Right kidney (tissue), 1 donor: ENCODE results near the gene KNDC1.

Experiments used
- DNase-seq: peaks from one replicate; pipeline ENCODE4 v3.0.0-alpha.2; 2016

The KNDC1 gene

DNA sequence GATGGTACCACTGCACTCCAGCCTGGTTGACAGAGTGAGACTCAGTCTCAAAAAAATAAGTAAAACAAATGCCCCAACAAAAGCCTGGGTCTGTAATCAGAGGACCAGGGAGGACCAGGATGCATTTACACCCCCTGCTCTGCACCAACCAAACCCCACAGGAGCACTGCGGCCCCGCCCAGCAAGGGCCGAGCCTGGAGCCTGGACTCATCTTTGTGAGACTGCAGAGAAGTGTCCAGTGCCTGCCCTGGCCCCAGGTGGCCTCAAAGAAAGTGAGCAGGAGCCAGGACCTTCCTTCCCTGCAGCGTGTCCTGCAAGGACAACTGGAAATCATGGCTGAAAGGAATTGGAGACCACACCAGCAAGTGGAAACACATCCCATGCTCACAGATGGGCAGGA is 31.6 kb downstream of the KNDC1 start:
- DNase-seq, result no peak

DNA sequence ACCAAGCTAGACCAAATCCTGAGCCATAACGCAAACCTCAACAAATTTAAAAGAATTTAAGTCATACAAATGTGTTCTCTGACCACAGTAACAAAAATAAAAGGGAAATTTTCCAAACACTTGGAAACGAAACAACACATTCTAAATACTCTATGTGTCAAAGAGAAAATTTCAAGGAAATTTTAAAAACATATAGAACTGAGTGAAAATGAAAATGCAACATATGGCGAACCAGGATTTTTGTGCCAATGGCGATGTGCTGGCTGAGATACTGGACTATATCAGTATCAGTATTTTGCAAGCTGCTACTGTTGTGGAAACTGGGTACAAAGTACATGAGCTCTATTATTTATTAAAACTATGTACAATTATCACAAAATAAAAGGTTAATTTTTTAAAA is 34.1 kb downstream of the KNDC1 start:
- DNase-seq, result no peak

DNA sequence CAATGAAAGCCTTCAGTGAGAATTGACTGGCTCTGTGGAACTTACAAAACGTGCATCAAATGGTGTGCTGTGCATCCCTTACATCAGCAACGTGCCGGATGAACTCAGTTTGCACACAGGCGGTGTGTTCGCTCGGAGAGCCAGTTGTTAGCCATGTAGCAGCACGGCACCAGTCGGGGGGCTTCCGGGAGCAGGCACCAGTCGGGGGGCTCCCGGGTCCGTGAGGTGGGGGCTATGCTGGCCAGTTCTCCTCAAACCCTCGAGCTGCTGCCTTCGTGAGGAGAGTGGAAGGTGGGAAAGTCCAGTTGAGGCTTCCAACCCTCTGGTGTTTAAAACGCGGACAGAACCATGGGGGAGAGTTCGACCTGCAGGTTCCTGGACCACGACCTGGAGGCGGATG is 35.1 kb downstream of the KNDC1 start:
- DNase-seq, result no peak

DNA sequence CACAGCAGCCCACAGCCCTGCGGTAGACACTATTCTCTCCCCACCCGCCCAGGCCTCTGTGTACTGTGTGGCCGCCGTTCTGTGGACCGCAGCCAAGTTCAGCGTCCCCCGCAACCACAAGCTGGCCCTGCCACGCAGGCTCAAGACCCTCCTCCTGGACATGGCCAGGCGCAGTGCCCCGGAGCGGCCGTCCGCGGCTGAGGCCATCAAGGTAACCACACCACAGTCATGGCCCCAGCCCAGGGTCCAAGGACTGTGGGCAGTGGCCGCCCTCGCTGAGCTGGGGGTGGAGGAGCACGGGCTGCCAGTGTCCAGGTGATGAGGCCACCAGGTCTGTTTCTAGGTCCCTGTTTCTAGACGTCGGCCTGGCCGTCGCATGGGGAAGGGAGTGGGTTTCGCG is 35.6 kb downstream of the KNDC1 start:
- no peak for DNase-seq

DNA sequence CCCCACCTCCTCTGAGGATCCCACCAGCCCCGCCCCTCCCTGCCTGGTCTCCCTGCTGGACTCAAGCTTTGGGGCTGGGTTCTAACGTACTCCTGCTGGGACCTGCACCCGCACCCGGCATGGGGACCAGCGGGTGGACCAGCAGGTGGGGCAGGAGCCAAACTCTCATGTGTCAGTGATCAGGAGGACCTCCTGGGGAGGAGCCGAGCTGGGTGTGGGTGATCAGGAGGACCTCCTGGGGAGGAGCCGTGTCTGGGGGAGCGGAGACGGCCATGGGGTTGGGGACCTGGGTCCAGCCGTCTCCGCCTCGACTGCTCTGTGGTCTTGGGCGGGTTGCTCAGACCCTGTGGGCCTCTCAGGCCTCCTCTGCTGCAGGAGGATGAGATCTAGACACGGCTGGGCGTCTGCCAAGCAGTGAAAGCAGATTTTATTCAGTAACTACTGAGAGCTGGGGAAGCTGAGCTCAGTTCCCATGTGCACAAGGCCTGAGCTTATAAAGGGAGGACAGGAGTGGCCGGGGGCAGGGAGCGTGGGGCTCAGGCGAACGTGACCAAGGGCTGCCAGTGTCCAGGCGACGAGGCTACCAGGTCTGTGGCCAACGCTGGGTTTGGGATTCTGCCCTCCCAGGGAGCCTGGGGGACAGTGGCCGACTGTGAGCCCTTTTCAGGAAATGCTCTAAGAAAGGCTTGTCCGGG is 36.3 kb downstream of the KNDC1 start:
- DNase-seq, result no peak

DNA sequence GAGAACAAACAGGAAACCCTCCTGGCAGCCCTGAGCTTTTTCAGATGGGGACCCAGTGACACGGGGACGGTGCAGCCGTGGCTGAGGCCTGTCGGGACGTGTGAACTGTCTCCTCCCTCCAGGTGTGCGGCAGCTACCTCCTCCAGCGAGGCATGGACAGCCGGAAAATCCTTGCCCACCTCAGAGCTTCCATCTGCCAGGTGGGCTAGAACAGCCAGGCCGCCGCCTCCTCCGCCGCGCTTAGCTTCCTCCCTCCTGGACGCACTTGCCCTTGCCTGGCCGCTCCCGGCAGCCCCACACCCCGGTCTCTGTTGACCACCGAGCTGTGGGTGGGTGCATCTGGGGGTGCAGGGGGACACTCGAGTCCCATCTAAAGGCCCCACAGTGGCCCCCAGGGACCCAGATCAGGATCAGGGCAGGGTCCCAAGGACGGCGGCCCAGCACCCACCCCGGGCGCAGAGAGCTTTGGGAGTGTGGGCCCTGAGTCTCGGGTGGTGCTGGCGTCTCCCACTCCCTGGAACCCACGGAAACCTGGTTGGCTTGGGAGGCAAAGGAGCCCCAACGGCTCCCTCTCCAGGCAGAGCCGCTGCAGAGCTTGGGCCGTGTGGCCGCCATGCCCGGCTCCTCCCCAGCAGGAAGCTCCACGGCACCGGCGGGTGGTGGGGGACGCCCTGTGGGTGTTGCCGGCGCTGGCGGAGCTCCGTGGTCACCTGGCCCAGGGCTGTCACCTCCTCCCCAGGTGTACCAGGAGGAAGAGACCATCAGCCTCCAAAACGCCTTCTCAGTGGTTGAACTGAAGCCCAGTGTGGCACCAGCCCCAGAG is 37.1 kb downstream of the KNDC1 start:
- DNase-seq, result no peak

DNA sequence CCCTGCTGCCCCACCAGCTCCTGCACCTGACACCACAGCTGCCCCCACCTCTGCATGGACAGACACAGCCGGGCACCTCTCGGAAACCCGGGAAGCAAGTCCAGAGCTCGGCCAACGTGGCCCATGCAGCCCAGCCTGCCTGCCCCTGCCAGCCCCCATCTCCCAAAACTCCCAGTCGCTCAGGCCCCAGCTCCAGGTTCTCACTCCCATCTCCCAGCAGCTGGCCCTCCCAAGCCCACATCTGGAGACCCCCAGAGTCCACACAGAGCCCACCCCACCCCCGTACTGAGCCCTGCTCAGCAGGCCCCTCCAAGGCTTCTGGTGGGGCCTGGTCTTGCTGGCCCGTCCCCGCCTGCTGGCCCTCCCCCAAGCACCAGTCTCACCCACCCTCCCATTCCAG is 37.8 kb downstream of the KNDC1 start:
- no peak for DNase-seq

DNA sequence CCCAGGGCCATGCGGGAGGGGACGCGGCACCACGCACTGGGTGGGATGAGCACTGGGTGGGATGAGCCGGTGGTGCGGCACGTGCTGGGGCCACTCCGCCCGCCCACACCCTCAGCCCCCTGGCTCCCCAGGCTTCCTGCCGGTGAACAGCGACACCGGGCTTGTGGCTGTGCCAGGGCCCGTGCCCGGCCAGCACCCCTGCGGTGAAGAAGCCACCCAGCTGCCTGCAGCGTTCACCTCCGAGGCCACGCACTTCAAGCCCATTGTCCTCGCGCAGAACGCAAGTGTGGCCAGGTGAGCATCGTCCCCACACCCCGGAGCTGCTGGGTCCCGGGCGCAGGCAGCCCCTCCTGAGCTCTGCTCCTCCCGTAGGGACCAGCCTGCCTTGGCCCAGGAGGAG is 38.2 kb downstream of the KNDC1 start:
- DNase-seq, result no peak

DNA sequence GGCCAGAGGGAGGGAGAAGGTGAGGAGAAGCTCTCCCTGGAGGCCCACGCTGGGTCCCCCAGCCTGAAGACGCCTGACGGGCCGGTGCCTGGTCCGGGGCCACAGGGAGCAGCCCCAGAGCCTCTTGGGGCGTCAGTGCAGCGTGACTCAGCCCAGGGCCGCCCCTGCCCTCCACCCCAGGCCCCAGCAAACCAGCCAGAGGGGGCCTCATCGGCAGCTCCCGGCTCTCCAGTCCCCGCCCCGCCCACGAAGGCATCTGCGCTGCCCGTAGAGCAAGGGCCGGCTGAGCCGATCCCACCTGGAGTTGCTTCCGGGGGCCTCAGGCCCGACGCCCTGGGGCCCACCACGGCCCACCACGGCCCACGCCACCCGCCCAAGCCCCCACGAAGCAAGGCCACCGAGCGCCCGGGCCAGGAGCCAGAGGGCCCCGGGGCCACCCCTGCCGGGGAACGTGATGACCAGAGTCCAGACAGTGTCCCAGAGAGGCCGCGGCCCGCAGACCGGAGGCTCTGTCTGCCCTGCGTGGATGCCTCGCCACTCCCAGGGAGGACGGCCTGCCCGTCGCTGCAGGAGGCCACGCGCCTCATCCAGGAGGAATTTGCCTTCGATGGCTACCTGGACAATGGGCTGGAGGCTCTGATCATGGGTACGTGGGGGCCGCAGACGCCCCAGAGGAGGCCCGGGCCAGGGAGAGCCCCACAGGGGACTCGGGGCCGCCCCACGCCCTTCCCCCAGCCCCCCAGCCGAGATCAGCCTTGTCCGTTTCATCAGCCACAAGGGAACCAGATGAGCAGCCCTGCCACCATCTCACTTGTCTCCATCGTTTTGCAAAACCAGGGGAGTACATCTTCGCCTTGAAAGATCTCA is 38.8 kb downstream of the KNDC1 start:
- DNase-seq, result no peak

DNA sequence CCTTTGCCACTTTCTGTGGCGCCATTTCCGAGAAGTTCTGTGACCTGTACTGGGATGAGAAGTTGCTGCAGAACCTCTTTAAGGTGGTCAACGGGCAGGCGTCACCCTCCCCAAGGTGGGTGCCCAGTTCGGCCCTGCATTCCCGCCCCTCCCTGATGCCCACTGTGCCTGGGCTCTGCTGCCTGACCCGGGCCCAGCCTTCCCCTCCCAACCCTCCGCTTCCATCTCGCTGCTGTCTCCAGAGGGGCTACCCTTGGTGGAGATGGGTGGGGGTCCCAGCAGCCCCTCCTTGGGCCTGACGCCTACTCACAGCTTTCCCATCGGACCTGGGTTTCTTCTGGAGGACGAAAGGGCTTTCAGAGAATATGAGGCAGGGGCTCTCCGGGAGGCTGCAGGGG is 39.5 kb downstream of the KNDC1 start:
- no peak for DNase-seq

DNA sequence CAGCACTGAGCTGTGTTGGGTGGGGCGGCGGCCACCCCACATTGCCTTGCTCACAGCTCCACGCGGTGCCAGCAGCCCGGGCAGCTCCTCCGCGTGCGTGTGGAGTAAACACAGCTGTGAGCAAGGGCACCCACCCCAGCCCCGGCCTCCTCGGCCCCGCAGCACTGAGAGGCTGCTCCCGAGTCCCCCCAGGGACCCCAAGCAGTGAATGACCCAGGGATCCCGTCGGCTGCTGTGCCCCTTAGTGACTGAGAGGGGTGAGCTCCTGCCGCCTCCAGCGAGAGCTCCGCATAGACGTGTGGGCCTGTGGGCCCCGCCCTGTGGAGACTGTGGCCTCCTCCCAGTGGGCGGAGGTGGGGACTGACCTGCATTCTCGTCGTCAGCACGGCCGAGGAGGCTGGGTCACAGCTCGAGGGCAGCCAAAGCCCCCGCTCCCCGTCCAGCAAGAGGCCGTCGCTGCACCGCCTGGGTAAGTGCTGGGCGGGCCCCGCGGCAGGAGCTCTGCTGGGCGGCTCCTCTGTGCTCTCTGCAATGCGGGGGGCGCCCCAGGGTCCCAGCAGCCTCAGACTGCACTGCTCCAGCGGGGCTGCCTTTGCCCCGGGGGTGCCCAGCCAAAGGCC is 40.1 kb downstream of the KNDC1 start:
- no peak for DNase-seq

DNA sequence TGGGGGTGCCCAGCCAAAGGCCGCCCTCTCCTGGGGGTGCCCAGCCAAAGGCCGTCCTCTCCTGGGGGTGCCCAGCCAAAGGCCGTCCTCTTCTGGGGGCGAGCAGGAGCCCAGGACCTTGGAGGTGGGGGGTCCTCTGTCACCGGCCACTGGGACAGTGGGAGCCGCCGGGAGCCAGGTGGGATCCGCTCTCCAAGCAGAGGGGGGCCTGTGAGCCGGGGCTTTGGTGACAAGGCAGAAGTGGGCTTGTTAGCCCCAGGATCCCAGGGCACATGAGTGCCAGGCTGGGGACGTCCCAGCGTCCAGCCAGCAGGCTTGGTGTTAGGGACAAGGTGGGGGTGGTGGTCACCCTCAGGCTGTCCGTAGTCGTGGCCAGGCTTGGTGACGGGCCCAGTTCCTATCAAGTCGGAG is 40.6 kb downstream of the KNDC1 start:
- DNase-seq, result no peak

DNA sequence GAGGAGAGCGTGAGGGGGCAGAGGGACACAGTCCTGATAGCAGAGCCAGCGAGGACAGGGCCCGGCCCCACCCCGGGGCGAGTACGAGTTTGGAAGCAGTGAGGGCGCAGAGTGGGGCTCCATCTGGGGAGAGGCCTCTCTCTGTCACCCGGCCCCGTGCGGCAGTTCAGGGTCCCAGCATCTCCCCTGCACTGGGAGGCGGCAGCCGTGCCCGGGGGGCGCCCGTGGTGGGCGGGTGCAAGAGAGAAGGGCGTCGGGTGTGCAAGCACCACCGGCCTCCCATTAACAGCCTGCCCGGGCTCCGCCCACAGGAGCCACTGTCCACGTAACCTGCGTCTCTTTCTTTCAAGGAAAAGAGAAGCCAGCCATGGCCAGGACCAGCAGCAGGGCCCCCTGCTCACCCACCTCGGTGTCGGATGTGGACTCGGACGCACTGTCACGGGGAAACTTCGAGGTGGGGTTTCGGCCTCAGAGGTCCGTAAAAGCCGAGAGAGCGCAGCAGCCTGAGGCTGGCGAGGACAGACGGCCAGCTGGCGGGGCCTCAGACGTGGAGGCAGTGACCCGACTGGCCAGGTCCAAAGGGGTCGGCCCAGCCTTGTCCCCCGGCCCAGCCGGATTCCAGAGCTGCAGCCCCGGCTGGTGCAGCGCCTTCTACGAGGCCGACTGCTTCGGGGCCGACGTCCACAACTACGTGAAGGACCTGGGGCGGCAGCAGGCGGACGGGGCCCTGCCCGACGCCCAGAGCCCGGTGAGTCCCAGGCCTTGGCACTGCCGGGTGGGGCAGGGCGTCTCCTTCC is 41.3 kb downstream of the KNDC1 start:
- no peak for DNase-seq

DNA sequence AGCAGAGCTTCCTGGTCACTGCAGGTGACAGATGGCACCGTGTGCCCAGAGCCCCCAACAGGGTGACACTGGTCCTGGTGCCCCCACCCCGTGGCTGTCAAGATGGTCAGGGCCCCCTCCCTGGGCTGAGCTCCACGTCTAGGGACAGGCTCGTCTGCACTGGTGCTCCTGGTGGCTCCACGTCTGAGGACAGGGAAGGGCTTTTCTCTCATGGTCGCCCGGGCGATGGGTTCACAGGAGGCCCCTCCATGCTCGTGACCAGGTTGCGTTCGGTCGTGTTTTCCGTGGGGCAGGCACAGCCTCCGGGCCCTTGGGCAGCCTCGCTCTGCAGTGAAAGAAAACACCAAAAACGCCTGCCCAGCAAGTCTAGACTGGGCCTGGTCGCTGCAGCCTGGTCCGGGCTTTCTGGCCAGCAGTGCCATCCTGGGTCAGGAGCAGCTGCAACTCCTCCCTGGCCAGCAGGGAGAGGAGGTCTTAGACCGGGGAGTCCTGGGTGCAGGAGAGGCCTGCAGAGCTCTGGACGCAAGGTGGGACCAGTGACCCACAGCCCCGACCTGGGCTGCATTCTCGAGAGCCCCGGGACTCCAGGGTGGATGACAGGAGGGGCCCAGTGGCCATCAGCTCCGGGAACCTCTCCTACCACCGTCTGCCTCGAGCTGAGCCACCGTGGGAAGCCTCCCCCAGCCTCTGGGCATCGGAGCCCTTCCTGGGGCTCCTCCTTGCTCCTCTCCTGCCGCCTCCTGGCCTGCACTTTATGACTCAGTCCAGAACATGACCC is 42.1 kb downstream of the KNDC1 start:
- no peak for DNase-seq

DNA sequence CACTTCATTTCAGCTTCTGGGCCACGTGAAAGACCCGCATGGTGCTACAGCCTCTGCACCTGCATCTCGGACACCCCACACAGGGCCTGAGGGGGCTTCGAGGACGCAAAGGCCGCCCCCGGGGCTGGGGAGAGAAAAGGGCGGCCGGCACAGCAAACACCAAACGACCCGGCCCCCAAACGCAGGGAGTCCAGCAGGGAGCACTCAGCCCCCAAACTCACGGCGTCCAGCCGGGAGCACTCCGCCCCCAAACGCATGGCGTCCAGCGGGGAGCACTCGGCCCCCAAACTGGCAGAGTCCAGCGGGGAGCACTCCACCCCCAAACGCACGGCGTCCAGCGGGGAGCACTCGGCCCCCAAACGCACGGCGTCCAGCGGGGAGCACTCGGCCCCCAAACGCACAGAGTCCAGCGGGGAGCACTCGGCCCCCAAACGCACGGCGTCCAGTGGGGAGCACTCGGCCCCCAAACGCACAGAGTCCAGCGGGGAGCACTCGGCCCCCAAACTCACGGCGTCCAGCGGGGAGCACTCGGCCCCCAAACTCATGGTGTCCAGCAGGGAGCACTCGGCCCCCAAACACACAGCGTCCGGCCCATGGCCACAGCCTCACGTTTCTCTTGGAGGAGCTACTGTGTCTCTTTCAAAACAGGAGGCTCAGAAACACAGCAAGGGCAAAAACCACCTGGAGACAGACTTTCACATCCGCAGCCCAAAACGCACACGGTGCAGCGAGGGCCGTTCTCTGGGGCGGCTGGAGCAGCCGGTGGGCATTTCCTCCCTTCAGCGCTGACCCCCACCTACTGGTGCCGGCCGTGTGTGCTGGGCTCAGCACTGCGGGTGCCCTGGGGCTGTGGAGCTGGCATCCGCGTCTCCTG is 43.0 kb downstream of the KNDC1 start:
- no peak for DNase-seq

DNA sequence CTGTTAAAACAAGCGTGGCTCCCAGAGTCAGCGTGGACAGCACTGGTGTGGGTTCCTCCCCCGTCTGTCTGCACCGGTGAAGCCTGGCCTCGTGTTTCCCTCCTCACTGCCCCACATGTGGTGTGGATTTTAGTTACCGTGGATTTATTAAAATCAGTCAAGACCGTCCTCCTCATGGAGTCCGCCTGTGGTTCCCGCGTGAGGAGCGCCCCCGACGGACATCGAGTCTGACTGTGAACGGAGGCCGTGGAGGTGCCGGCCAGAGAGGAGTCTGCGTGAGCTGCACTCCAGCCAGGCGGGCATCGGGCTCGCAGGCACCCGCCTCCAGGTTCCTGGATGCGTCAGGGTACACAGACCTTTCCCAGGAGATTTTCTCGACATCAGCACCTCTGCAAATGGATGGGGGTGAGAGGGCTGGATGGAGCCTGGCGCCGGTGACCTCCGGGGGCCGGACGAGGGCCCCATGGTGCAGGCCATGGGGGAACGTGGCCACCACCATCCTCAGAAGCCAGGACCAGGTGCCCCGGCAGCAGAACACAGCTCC is 43.7 kb downstream of the KNDC1 start:
- no peak for DNase-seq

DNA sequence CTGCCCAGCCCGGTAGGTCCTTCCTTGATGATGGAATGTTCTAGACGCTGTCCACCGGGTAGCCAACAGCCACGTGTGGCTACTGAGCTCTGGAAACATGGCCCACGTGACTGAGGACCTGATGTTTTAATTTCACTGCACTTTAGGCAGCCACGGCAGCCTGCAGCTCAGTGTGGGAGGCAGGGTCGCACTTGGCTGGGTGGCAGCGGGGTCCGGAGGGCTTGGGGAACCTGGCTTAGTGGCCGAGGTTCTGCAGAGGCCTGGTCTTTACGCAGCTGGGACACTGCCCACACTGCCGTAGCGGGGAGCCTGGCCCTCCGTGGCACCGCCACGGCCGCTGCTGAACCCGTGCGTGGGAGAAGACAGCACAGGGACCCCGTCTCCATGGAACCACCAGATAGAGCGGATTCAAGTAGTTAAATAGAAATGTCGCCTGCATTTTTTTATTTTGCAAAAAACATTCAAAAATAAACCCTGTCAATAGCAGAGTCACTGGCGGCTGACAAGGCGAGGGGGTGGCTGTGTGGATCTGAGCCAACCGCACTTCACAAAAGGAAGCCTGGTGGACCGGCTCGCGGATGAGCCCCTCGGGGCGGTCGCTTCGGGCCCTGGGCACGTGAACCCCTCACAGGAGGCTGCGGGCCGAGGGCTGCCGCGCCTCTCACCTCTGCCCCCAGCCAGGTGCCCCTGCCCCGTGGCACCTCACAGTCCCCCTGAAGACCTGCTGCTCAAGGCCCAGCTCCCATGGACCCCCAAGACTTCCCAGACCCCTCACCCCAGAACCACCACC is 44.4 kb downstream of the KNDC1 start:
- DNase-seq, result no peak

DNA sequence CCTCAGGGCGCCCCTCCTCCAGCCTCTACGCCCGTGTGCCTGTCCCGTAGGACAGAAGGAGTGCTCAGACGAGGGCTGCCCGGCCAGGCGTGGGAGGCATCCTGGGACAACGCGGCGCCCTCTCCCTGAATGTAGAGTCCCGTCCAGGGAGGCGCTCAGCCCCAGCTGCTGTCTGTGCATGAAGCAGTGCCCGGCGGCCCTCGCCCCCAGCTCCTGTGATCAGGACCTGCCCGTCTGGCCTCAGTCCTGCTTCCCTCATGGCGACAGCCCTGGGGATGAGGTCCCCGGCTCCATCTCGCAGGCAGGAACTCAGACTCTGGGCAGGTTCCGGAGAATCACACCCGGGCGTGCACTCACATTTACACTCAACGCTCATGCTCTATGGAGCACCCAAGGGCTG is 45.1 kb downstream of the KNDC1 start:
- no peak for DNase-seq
